GM19468 (cell line): ENCODE results near the gene L3MBTL2.
"Not testable (repeated sequence)": the region's sequence is repeated elsewhere in the genome, so short reads cannot be mapped to it uniquely, and the experiment has no call there.

Experiments
- ATAC-seq: cut with Tn5 transposase; IDR thresholded peaks from one replicate; pipeline ENCODE4 v1.9.1; 2021; ENCODE audit warnings: mild to moderate bottlenecking, moderate library complexity, moderate number of reproducible peaks; ENCODE audit not compliant: unreplicated experiment; ENCODE audit errors: extremely low read depth

Gene L3MBTL2

DNA sequence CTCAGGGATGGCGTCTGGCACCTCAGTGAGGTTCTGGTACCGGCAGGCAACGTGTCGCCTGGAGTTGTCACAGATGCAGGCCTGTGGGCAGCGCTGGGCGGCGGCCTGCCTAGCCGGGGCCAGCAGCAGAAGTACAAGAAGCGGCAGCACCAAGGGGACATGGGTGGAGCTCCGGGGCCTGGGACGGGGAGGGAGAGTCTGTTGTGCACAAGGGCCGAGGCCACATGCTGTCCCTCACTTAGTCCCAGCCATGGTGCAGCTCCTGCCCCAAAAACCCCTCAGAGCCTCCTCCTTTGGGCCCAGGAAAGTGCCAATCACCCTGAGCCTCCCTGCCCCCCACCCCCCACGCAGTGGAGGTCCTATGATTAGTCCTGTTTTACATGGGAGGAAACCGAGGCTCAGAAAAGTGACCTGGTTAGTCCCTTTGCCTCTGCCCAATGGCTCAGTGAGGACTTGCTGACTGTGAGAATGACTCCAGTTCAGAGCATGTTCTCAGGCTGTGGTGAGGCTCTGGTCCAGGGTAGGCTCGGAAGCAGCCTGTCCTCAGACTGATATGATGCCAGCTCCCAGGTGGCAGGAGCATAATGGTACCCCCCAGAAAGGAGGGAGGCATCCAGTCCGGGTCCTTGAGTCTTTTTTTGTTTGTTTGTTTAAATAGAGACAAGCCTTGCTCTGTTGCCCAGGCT lies 34.5 kb downstream of the L3MBTL2 start:
- no peak for ATAC-seq

DNA sequence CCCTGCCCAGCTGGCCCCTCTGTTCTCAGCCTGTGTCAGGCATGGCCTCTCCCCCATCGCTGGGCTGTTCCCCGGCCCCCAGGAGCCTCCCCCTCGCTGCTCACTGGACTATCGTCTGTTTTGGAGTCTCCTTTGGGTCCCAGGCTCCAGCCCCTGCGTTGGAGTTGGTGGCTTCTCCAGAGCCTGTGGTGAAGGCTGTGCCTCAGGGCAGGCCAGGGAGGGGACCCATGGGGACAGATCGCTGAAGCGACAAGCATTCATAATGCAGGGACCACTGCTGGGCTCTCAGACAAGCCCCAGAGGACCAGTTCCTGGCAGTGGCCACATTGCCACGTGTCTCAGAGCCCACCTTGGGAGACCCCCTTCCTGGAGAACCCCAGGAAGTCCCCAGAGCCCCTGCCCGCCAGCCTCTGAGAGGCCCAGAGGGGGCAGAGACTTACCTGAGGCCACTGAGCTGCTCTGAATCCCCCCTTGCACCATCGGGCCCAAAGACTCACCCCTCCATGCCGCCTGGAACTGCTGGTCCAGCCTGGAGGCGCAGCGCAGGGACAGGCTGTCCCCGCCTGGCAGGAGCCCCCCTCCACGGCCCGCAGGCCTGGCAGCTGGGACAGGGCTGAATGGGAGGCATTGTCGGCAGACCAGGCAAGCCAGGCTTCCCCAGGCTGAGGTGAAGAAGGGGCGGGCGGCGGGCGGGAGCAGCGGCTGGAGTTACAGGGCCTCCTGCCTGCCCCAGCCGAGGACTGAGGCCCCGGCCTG lies 35.4 kb downstream of the L3MBTL2 start, which contains the start of gene CHADL:
CHADL (minus strand) TSS at position 555 of the 756 bp plus-strand sequence; CDS start at position 505, 50 bp downstream.
- ATAC-seq: no peak

GRCh38 chr22:41241133-41241676 lies 36.1 kb downstream of the L3MBTL2 start:
- ATAC-seq: no peak

DNA sequence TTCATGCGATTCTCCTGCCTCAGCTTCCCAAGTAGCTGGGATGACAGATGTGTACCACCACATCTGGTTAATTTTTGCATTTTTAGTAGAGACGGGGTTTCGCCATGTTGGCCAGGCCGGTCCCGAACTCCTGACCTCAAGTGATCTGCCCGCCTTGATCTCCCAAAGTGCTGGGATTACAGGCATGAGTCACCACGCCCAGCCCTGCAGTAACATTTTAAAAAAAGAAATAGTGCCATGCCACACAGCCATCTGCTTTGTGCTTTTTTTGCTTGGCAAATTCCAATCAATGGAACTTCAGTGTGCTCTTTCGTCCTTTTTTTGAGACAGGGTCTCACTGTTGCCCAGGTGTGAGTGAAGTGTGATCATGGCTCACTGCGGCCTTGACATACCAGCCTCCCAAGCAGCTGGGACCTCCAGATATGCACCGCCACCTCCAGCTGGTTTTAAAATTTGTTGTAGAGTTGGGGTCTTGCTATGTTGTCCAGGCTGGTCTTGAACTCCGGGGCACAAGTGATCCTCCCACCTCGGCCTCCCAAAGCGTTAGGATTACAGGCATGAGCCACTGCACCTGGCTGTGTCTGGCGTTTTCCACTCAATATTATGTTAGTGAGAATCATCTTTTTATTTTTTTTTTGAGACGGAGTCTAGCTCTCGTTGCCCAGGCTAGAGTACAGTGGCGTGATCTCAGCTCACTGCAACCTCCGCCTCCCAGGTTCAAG lies 37.4 kb downstream of the L3MBTL2 start:
- no peak for ATAC-seq

GRCh38 chr22:41243361-41243760 lies 38.2 kb downstream of the L3MBTL2 start:
- ATAC-seq: no peak

DNA sequence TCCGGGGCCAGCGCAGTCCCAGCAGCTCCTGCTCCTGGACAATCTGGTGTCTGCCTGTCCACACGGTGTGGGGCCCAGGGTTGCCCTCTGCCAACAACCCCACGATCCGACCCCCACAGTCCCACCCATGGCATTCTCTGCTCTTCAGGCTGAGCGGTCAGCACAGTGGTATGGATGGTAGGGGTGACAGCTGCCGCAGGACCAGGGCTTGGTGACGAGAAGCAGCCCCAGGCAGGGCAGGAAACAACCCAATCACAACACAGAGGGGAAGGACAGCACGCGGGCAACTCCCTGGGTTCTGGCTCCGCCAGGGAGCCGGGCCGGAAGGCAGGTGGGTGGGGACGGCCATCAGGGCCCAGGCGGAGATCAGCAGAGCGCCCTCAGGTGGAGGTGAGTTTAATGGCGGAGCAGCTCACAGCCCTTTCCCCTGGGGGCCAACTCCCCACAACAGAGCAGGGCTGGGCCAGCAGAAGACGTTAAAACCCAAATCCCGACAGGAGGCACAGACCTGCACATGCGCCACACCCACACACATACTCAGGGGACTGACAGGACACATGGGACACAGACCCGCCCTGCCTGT lies 40.9 kb downstream of the L3MBTL2 start:
- no peak for ATAC-seq

GRCh38 chr22:41247703-41248102 lies 42.6 kb downstream of the L3MBTL2 start:
- no peak for ATAC-seq

- no peak for ATAC-seq
Measured at GRCh38 chr22:41248314-41248713, 43.2 kb downstream of the L3MBTL2 start.

GRCh38 chr22:41248758-41249157 lies 43.6 kb downstream of the L3MBTL2 start:
- no peak for ATAC-seq

DNA sequence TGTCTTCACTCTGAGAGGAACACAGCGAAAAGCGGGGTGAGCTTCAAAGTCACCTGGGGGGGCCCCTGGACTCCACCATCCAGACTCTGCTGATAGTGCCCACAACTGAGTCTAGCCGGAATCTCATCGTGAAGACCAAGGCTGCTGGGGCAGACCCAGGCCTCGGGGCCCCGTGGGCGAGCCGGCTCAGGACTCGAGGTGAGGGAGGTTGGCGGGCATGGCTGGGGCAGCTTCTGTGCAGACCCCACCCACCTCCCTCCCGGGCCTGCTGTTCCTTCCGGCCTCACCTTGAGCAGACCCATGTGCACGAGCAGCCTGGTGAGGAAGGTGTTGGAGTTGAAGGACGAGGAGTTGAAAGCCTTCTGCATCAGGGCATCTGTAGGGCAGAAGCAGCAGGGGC lies 44.3 kb downstream of the L3MBTL2 start:
- ATAC-seq: no peak

- ATAC-seq: no peak
Measured at GRCh38 chr22:41250127-41250526, 45.0 kb downstream of the L3MBTL2 start.

DNA sequence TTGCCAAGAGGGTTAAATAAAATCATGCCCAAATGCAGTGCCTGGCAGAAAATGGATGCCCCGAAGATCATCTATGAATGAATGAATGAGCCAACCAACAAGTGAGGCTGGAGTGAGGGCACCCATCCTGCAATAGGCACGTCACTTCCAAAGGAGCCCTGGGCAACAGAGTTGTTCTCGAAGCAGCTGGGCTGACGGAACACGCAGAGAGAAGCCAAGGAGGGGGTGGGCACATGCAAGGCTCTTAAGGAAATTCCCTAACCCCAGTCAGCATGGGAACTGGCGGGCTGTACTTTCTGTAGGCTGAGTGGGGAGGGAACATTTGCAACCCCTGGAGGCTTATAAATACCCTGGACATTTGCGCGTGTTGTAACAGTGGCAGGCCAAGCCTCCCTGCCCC lies 47.3 kb downstream of the L3MBTL2 start:
- no peak for ATAC-seq

DNA sequence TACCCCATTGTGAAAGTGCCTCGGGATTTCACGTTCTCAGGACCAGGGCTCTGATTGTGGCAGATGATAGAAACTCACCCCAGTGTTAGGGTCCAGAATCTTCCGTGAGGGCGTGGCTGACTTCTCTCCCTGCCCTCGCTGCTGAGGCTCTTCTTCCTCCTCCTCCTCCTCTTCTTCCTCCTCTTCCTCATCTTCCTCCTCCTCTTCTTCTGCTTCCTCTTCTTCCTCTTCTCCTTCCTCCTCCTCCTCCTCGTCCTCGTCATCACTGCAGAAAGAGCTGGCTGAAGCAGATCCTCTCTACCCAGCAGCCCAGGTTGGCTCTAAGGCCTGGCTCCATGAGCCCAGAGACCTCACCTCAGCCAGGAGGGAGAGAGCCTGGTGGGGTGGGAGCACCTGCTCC lies 49.1 kb downstream of the L3MBTL2 start:
- no peak for ATAC-seq

GRCh38 chr22:41256254-41257253 lies 51.4 kb downstream of the L3MBTL2 start:
- no peak for ATAC-seq

DNA sequence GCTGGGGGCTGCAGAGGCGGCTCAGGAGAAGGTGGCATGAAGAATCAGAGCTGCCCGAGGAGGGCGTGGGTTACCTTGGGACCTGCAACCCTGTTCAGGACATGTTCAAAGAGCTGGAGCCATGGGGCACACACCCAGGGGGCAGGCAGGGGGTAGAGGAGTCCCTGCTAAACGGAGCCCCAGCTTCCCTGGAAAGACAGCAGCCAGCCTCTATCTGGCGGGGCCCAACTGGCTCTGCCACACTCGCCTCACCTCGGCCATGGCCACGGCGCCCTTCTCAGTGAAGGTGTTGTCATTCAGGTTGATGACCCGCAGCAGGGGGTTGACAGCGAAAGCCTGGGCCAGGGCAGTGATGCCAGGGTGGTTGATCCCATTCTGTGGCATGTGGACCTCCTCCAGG lies 52.6 kb downstream of the L3MBTL2 start:
- no peak for ATAC-seq

DNA sequence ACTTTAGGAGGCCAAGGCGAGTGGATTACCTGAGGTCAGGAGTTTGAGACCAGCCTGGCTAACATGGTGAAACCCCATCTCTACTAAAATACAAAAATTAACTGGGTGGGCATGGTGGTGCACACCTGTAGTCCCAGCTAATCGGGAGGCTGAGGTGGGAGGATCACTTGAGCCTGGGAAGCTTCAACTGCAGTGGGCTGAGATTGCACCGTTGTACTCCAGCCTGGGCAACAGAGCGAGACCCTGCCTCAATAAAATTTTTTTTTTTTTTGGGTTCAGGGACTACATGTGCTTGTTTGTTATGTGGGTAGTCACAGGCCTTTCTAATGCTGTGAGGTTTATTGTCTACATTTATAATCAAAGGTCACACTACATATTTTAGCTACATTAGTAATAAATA lies 54.6 kb downstream of the L3MBTL2 start:
- not testable (repeated sequence) for ATAC-seq

DNA sequence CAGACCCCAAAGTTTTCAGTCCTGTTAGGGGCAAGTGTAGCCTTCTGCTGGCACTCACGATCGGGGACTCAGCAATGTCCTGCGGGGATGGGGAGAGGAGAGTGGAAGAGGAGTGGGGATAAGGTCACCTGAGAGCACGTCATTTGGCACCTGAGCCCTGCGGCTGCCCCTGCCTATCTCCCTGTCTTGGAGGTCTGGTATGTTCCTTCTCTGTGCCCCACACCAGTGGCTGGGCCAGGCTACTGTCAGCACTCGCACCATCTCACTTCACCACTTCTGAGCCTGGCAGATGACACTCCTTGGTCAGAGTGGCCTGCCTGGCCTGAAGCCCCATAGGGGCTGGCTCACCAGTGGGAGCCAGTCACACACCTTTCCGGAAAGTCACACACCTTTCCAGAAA lies 55.8 kb downstream of the L3MBTL2 start:
- ATAC-seq: no peak

GRCh38 chr22:41261541-41262249 lies 56.6 kb downstream of the L3MBTL2 start:
- ATAC-seq: no peak
